IMR-90 (cell line): Measurements from ENCODE around the gene ADAP2. TPM values are rescaled to one million over a fixed set of nuclear protein-coding genes. Genes with fewer than 3 reads are reported as not detected.

Experiments used
- ATAC-seq: fragments of 200-7000 bp; cut with Tn5 transposase; 2 replicates; pipeline ENCODE4 v1.9.1; 2020; ENCODE audit warnings: low read depth, mild to moderate bottlenecking, moderate library complexity
- BruUV-seq: library from RNA; stranded (reverse); fragments of 400-500 nt; replicated peaks from 2 replicates; lab custom pipeline; 2021; lab: Mats Ljungman, UMichigan
- CTCF ChIA-PET: fragments of 300-600 bp; formaldehyde crosslinking; extraction: SDS; loops from one replicate; lab custom pipeline; 2021; ENCODE audit warnings: antibody characterized with exemption; lab: Yijun Ruan, JAX
- POLR2A ChIA-PET: fragments of 300-600 bp; sonication (Branson Sonifier 250); formaldehyde crosslinking; loops from one replicate; lab custom pipeline; 2022; ENCODE audit warnings: antibody characterized with exemption; ENCODE audit not compliant: unreplicated experiment; lab: Charles Lee
- DNase-seq: peaks from one replicate; pipeline ENCODE4 v3.0.0; 2013
- H2AFZ ChIP-seq: replicated peaks from 2 replicates; pipeline ENCODE3; 2013; ENCODE audit warnings: low read length, mild to moderate bottlenecking; ENCODE audit not compliant: poor library complexity
- H2AK5ac ChIP-seq: 2 replicates; pipeline ENCODE4 v1.6.1; 2013; ENCODE audit warnings: low read depth, low read length, inconsistent platforms
- H2AK9ac ChIP-seq: replicated peaks from 2 replicates; pipeline ENCODE3; 2013; ENCODE audit warnings: mild to moderate bottlenecking, low read depth, low read length, moderate library complexity; ENCODE audit not compliant: poor library complexity
- H2BK120ac ChIP-seq: 2 replicates; pipeline ENCODE4 v1.6.1; 2013; ENCODE audit warnings: low read depth, low read length, inconsistent platforms
- H2BK15ac ChIP-seq: 3 replicates; pipeline ENCODE4 v1.6.1; 2013; ENCODE audit warnings: low read depth, low read length, inconsistent platforms
- H2BK20ac ChIP-seq: 2 replicates; pipeline ENCODE4 v1.6.1; 2013; ENCODE audit warnings: low read depth, mild to moderate bottlenecking, inconsistent platforms, low read length, moderate library complexity
- H2BK5ac ChIP-seq: 2 replicates; pipeline ENCODE4 v1.6.1; 2013; ENCODE audit warnings: mild to moderate bottlenecking, low read depth, low read length, inconsistent platforms; ENCODE audit not compliant: poor library complexity, severe bottlenecking
- H3K14ac ChIP-seq: replicated peaks from 2 replicates; pipeline ENCODE4 v1.6.1; 2013; ENCODE audit warnings: low read depth, low read length, inconsistent platforms
- H3K18ac ChIP-seq: 2 replicates; pipeline ENCODE4 v1.6.1; 2013; ENCODE audit warnings: low read depth, low read length, control low read depth
- H3K23ac ChIP-seq: 2 replicates; pipeline ENCODE4 v1.6.1; 2013; ENCODE audit warnings: low read depth, low read length, inconsistent platforms
- H3K27ac ChIP-seq: 2 replicates; pipeline ENCODE4 v1.5.1; 2013; ENCODE audit warnings: mild to moderate bottlenecking, control low read depth, low read length; ENCODE audit not compliant: insufficient read depth
- H3K27me3 ChIP-seq: 2 replicates; pipeline ENCODE4 v1.6.1; 2013; ENCODE audit warnings: low read length; ENCODE audit not compliant: control insufficient read depth, insufficient read depth
- H3K36me3 ChIP-seq: 2 replicates; pipeline ENCODE4 v1.6.1; 2013; ENCODE audit warnings: low read length, mixed read lengths; ENCODE audit not compliant: control insufficient read depth, insufficient read depth
- H3K4ac ChIP-seq: 2 replicates; pipeline ENCODE4 v1.6.1; 2013; ENCODE audit warnings: low read depth, low read length, inconsistent platforms
- H3K4me1 ChIP-seq: 2 replicates; pipeline ENCODE4 v1.6.1; 2013; ENCODE audit warnings: low read length, mixed read lengths; ENCODE audit not compliant: control insufficient read depth, insufficient read depth
- H3K4me2 ChIP-seq: 2 replicates; pipeline ENCODE4 v1.6.1; 2013; ENCODE audit warnings: low read depth, mild to moderate bottlenecking, control low read depth, low read length, moderate library complexity
- H3K4me3 ChIP-seq: 2 replicates; pipeline ENCODE4 v1.5.1; 2013; ENCODE audit warnings: low read depth, mild to moderate bottlenecking, control low read depth, low read length, moderate library complexity; ENCODE audit not compliant: insufficient read depth
- H3K56ac ChIP-seq: 2 replicates; pipeline ENCODE4 v1.6.1; 2013; ENCODE audit warnings: low read length, inconsistent platforms; ENCODE audit not compliant: insufficient read depth; ENCODE audit errors: extremely low read depth
- H3K79me1 ChIP-seq, 2 experiments: 2 replicates each; pipeline ENCODE4 v1.6.1; 2013; ENCODE audit warnings: low read length in 2 of 2, inconsistent platforms in 1 of 2, low read depth in 1 of 2
- H3K9ac ChIP-seq: 2 replicates; pipeline ENCODE4 v1.6.1; 2013; ENCODE audit warnings: low read depth, low read length, control low read depth
- H3K9me1 ChIP-seq: 2 replicates; pipeline ENCODE4 v1.6.1; 2013; ENCODE audit warnings: low read length, inconsistent platforms; ENCODE audit not compliant: insufficient read depth
- H3K9me3 ChIP-seq: 2 replicates; pipeline ENCODE4 v1.6.1; 2013; ENCODE audit warnings: low read length; ENCODE audit not compliant: control insufficient read depth, insufficient read depth
- H4K20me1 ChIP-seq: 2 replicates; pipeline ENCODE4 v1.6.1; 2013; ENCODE audit warnings: low read length, inconsistent platforms; ENCODE audit not compliant: insufficient read depth
- H4K5ac ChIP-seq: 2 replicates; pipeline ENCODE4 v1.6.1; 2013; ENCODE audit warnings: mild to moderate bottlenecking, low read depth, low read length, control low read depth
- H4K8ac ChIP-seq, 2 experiments: 2 replicates each; pipeline ENCODE4 v1.6.1; 2013; ENCODE audit warnings: low read depth in 2 of 2, low read length in 2 of 2, control low read depth in 1 of 2, inconsistent platforms in 1 of 2
- H4K91ac ChIP-seq: 2 replicates; pipeline ENCODE4 v1.6.1; 2013; ENCODE audit warnings: low read depth, low read length, inconsistent platforms; ENCODE audit not compliant: insufficient read depth
- CEBPB ChIP-seq: IDR thresholded peaks from 2 replicates; pipeline ENCODE4 v1.6.1; 2012; ENCODE audit warnings: low read depth, low read length, improper control_type of control experiment
- RAD21 ChIP-seq: IDR thresholded peaks from 2 replicates; pipeline ENCODE4 v1.6.1; 2012; ENCODE audit warnings: low read length, improper control_type of control experiment
- RFX5 ChIP-seq: IDR thresholded peaks from 2 replicates; pipeline ENCODE4 v1.8.0; 2012; ENCODE audit warnings: low read depth, mild to moderate bottlenecking, low read length, moderate library complexity
- WGBS, 2 experiments: methylation state at CpG; one replicate each; pipeline versions ENCODE4 v1.1.5 to v1.1.7; 2013; ENCODE audit warnings: missing lambda C conversion rate in 2 of 2; ENCODE audit not compliant: insufficient read length in 1 of 2; ENCODE audit errors: extremely low coverage in 2 of 2; 5-methylcytosine and 5-hydroxymethylcytosine counted together
- dilution Hi-C: fragments of 300-500 bp; cut with HindIII; formaldehyde crosslinking; loops from one replicate; pipeline ENCODE4 v1.14.3; 2018; ENCODE audit warnings: low sequenced_read_pairs; ENCODE audit not compliant: unreplicated experiment
- in situ Hi-C: fragments of 300-500 bp; cut with MboI; formaldehyde crosslinking; loops from 3 replicates; pipeline ENCODE4 v1.14.3; 2019; ENCODE audit warnings: low sequenced_read_pairs, inconsistent platforms, mixed read lengths
- intact Hi-C: fragments of 100-400 bp; cut with micrococcal nuclease; formaldehyde crosslinking; loops from 2 replicates; pipeline ENCODE4 v1.10.0; 2022
- polyA plus RNA-seq, 3 experiments: library from polyadenylated mRNA; depleted of rRNA; stranded (reverse); fragments of >200 nt; gene quantifications; 2 replicates each; pipeline ENCODE4 v1.2.3, GENCODE V29; 2012; ENCODE audit warnings: low replicate concordance in 1 of 3
- total RNA-seq: library from RNA; depleted of rRNA; stranded (reverse); fragments of >200 nt; gene quantifications from 2 replicates; pipeline ENCODE4 v1.2.3, GENCODE V29; 2012
- TF ChIP-seq, protein P1 (sequence below): conservative IDR thresholded peaks from 2 replicates; pipeline ENCODE4 v1.5.1; 2012; ENCODE audit warnings: mild to moderate bottlenecking, low read depth, low read length, improper control_type of control experiment

The ADAP2 gene
- total and polyA plus RNA-seq, 2 of the 4 experiments (the other 2 are of a cell fraction): 0.90 to 1.2 TPM

GRCh38 chr17:30942308-30943079 is 20.7 kb downstream of the ADAP2 start:
- in situ Hi-C loops (no loop called here), intact Hi-C loops (no loop called here), dilution Hi-C loops (no loop called here)
- H3K27ac ChIP-seq: no peak overlapping the region
- no peak overlapping the region for H2BK15ac ChIP-seq
- no peak overlapping the region for H3K9ac ChIP-seq
- H3K56ac ChIP-seq: no peak overlapping the region
- H2BK20ac ChIP-seq: no peak overlapping the region
- H3K4me1 ChIP-seq: no peaks in the 10 kb centered on the region; the same call in 1 of the 2 replicates
- no peak overlapping the region for H2BK120ac ChIP-seq
- no peaks in the 10 kb centered on the region for H4K20me1 ChIP-seq
- no peak overlapping the region for H2AFZ ChIP-seq
- H2AK5ac ChIP-seq: no peak overlapping the region
- ATAC-seq: peak; percentile 93
- H2AK9ac ChIP-seq: no peak overlapping the region
- no peaks in the 10 kb centered on the region for H3K9me3 ChIP-seq
- H3K36me3 ChIP-seq: no peaks in the 10 kb centered on the region
- DNase-seq: peak; percentile 62
- 0 out of 2 replicates have a peak, but pooled peaks cover 3% of the 10 kb centered on the region for H3K9me1 ChIP-seq
- H4K8ac ChIP-seq: no peak overlapping the region
- no peak overlapping the region for H4K5ac ChIP-seq
- TF ChIP-seq CEBPB: no peak
- TF ChIP-seq, protein P1, sequence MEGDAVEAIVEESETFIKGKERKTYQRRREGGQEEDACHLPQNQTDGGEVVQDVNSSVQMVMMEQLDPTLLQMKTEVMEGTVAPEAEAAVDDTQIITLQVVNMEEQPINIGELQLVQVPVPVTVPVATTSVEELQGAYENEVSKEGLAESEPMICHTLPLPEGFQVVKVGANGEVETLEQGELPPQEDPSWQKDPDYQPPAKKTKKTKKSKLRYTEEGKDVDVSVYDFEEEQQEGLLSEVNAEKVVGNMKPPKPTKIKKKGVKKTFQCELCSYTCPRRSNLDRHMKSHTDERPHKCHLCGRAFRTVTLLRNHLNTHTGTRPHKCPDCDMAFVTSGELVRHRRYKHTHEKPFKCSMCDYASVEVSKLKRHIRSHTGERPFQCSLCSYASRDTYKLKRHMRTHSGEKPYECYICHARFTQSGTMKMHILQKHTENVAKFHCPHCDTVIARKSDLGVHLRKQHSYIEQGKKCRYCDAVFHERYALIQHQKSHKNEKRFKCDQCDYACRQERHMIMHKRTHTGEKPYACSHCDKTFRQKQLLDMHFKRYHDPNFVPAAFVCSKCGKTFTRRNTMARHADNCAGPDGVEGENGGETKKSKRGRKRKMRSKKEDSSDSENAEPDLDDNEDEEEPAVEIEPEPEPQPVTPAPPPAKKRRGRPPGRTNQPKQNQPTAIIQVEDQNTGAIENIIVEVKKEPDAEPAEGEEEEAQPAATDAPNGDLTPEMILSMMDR: peak; percentile 36
- no peak for TF ChIP-seq RFX5
- no peak for TF ChIP-seq RAD21
- no peak overlapping the region for H3K14ac ChIP-seq
- H2BK5ac ChIP-seq: no peak overlapping the region
- ChIA-PET POLR2A (no interaction called here), CTCF (no interaction called here)
- no TSS peak for BruUV-seq
- no peak overlapping the region for H4K91ac ChIP-seq
- H3K79me1 ChIP-seq: no peaks in the 10 kb centered on the region
- no CpG with 5 or more reads among the region's 4 CpGs for WGBS, 2 experiments
- no peaks in the 10 kb centered on the region; the same call in 1 of the 2 replicates for H3K27me3 ChIP-seq
- H3K4ac ChIP-seq: no peak overlapping the region
- H3K4me2 ChIP-seq: peak overlapping the region; percentile 36; the same call in 1 of the 2 replicates
- no peak overlapping the region for H3K18ac ChIP-seq
- no peak overlapping the region for H3K4me3 ChIP-seq
- H3K23ac ChIP-seq: no peak overlapping the region
